Measurements from ENCODE around the gene PLCB2.
A peak's percentile ranks its signal among the peaks of the same experiment; 100 is the strongest.

Gene PLCB2

GRCh38 chr15:40283615-40284300 is 24.0 kb downstream of the PLCB2 start:
- DNase-seq: no peak

DNA sequence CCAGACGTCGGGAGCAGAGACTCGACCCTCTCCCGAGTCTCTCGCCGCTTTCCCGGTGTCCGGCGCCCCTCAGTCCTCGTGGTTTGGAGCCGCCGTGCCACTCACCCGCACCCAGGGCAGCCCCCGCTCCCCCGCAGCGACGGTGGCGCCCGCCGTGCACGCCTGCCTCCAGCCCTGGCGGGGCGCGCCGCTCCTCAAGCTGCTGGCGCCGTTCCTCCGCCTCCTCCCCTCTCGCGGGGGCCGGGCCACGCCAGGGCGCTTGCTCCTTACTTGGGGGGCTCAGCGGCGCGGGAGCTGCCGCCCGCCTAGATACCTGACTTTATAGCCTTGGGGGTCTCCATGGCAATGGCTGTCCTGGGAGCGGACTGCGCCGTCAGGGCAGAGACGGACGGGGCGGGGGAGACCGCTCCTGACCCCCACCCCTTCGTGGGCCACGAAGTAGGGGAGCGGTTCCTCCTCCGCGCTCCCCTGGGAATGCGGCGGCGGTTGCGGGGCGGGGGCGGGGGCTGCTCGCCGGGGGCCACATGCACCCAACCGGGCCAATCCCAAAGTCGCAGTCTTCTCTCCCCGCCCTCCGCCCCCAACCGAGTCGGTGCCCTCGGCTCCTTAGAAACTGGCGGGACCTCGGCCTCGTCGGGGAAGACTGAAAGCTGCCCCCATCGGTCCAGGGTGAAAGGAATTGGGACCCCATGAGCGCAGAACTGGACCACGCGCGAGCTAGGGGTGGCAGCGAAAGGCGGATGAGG is 24.7 kb downstream of the PLCB2 start, which contains the start of gene ANKRD63:
ANKRD63 (minus strand) TSS at position 196 of the 746 bp plus-strand sequence. CDS start 478 bp downstream, outside the sequence.
- DNase-seq: no peak

GRCh38 chr15:40282147-40282868 is 25.4 kb downstream of the PLCB2 start:
- no peak for DNase-seq

GRCh38 chr15:40281801-40282146 is 26.0 kb downstream of the PLCB2 start:
- no peak for DNase-seq

- no peak for DNase-seq
Observed at GRCh38 chr15:40281057-40281800, 26.5 kb downstream of the PLCB2 start.

DNA sequence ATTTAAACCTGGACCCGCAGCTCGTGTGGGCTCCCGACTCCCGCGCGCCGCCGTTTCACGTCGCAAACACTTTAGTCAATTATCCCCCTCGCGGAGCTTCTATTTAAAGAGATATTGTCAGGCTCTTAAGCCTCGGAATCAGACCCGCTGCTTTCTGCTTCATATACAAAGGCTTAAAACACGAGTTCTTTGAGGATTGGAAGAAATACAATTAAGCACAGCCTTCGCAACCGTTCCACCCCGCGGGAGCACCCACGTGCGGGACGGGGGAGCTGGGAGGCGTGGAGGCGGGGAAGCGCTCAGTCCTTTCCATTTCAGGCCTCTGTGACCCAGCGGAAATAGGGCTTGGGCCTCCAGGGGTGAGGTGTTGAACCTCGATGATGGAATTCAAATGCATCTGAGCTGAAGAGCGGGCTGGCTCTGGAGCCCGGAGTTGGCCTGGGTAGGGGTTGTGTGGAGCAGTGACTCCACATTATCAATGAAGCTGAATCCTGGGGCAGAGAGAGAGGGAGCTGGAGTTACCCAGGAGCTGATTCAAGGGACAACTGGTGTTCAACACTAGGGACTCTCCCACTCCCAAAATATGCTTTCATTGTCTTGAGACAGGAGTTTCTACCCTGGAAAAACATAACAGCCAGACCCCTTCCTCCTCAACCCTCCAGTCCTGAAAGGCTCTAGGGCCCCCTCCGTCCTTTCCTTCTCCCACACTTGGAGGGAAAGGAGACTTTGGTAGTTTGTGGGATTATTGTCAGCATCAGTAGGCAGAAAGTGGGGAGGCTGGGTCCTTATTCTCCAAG is 27.3 kb downstream of the PLCB2 start:
- DNase-seq: no peak

DNA sequence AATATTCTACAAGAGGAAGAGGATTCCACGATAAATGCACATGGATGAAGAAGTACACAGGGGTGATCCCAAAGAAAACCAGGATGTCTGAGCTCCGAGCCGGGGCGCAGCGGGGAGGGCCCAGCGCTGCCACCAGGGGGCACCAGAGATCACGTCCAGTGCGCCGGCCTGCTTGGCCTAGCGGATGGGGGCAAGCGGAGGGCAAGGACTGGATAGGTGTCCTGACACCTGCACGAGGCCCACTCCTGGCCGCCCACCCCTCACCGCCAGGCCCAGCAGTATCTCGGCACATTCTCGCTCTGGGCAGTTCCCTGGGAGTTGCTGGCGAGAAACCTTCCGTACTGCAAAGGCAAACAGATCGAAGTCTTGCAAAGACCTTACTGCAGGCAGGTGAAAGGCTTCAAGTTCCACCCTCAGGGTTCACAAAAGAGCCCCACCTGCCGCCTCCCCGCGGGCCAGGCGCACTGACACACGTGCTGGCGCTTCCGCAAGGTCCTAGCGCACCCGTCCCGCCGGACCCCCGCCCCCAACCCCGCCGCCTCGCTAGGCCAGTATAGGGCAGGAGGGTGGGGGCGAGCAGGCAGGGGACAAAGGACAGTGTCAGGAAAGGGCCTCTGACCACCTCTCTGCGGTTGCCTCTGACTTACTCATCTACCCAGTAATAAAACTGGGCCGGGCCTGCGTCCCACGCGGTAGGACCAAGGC is 28.1 kb downstream of the PLCB2 start:
- peak; percentile 47 for DNase-seq

GRCh38 chr15:40278026-40278425 is 29.7 kb downstream of the PLCB2 start:
- no peak for DNase-seq

DNA sequence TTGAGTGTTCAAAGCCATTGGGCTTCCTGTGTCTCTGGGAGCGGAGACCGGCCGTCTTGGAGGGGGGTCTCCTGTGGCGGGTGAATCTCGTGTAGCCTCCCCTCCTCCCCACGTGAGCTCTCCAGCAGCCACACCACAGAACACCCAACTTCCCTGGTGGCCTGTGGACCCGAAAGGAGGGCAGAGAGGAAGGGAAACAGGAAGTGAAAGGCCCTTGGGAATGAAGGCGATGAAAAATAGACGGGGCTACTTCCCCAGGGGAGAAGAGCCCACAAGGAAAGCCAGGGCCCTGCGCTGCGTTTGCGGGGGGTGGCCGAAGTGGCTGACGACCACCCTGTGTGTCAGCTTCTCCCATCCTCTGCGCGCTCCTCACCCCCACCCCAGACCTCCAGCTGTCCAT is 30.3 kb downstream of the PLCB2 start:
- no peak for DNase-seq

GRCh38 chr15:40276927-40277326 is 30.8 kb downstream of the PLCB2 start:
- no peak for DNase-seq

- no peak for DNase-seq
Observed at GRCh38 chr15:40275954-40276353, 31.8 kb downstream of the PLCB2 start.

DNA sequence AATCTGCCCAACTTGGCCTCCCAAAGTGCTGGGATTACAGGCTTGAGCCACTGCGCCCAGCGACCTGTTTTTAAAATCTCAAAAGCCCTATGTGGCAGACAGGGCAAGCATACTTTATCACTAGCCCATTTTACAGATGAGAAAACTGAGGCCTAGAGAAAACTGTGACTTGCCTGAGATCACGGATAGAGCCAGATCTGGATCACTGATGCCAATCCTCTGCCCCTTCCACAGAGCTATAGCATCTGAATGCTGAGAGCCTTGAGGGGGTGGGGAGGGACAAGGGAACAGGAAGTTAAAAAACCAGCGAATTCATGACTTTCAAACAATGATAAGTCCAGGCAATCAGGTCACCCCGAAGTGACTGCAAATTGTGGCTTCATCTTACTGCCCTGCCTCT is 32.2 kb downstream of the PLCB2 start:
- DNase-seq: no peak

- DNase-seq: peak; percentile 79
Observed at GRCh38 chr15:40274350-40275274, 33.1 kb downstream of the PLCB2 start.

- DNase-seq: no peak
Observed at GRCh38 chr15:40273428-40273827, 34.3 kb downstream of the PLCB2 start.

DNA sequence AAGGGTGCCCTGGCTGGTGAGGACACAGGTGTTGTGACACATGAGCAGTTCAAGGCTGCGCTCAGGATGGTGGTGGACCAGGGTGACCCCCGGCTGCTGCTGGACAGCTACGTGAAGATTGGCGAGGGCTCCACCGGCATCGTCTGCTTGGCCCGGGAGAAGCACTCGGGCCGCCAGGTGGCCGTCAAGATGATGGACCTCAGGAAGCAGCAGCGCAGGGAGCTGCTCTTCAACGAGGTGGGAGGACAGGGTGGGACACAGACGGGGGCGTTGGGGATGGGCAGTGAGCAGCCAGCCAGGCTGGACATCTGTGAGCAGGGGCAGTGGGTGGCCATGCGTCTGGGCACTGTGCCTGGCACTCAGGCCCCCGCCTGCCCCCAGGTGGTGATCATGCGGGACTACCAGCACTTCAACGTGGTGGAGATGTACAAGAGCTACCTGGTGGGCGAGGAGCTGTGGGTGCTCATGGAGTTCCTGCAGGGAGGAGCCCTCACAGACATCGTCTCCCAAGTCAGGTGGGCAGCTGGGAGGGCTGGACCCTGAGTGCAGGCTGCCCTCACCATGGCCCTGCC is 35.2 kb downstream of the PLCB2 start:
- no peak for DNase-seq

- DNase-seq: no peak
Observed at GRCh38 chr15:40271685-40272484, 35.9 kb downstream of the PLCB2 start.

DNA sequence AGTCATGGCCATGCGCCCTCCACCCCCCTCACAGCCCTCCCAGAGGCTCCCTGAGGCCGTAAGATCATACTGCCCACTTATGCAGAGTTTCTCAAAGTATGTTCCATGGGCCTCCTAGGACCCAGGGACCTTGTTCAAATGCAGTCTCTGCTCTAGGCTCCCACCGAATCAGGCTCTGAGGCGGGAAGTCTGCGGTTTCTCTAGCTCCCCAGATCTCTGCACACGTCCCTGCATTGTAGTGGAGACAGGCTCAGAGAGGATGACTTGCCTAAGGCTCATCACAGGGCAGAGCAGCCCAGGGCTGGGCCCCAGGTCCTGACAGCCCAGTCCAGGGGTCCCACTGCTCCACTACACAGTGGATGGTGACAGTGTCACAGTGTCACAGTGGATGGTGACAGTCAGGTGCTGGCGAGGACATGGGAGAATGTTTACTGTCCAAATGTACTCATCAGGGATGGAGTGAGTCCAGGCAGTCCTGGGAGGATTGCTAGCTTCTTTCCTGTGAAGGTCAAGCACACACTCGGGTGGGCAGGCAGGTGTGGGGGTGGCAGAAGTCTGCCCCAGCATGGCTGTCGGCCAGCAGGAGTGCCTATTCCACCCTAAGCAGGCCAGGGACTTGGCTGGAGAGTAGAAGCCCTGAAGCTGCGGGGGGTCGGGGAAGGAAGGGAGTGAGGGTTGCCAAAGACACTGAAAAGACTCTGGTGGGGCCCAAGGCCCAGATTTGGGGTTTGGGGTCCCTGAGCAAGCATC is 37.3 kb downstream of the PLCB2 start:
- no peak for DNase-seq

DNA sequence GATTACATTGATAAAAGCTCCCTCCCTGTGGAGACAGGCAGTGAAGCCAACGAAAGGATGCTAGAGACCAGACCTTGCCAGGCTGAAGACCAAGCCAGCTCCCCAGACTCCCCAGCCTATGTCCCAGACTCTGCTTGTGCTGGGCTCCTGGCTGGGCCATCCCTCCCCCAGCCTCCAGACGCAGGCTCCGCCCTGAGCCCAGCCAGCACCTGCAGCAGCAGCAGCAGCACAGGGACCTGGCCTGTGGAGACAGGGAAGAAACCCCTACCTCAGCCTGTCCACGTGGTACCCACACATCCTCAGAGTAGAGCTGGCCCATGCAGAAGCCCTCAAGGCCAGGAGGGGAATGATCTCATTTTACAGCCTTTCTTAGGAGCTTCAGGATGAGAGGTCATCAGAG is 38.1 kb downstream of the PLCB2 start:
- no peak for DNase-seq
